HG03060 (cell line): ENCODE results near the gene RSPRY1.

Source experiments
- ATAC-seq: cut with Tn5 transposase; IDR thresholded peaks from one replicate; pipeline ENCODE4 v1.9.1; 2021; ENCODE audit warnings: low read depth, moderate number of reproducible peaks; ENCODE audit not compliant: unreplicated experiment

Gene RSPRY1

GRCh38 chr16:57289391-57290257 is 103.5 kb downstream of the RSPRY1 start:
- no peak for ATAC-seq
